Left ventricle myocardium superior (tissue), 1 donor: Measurements from ENCODE around the gene IL36B. TPM values are rescaled to one million over a fixed set of nuclear protein-coding genes. Genes with fewer than 3 reads are reported as not detected.
"Not testable (repeated sequence)": the region's sequence is repeated elsewhere in the genome, so short reads cannot be mapped to it uniquely, and the experiment has no call there.

Experiments used
- ATAC-seq: fragments of 200-7000 bp; cut with Tn5 transposase; one replicate; pipeline ENCODE4 v1.9.1; 2020; ENCODE audit warnings: mild to moderate bottlenecking, moderate library complexity
- DNase-seq: peaks from one replicate; pipeline ENCODE4 v3.0.0-alpha.2; 2020
- intact Hi-C: fragments of 100-400 bp; cut with micrococcal nuclease; formaldehyde crosslinking; loops from one replicate; pipeline ENCODE4 v1.11.0; 2022
- long read RNA-seq: library from polyadenylated mRNA; unstranded; transcript quantifications from one replicate; pipeline ENCODE4 v2.0.0, GENCODE V29; 2021
- total RNA-seq: library from RNA; stranded (reverse); fragmentation: NEBNext Ultra II Directional; extraction: Animal tissue kit (Norgen Biotek cat#: 25700); gene quantifications from one replicate; pipeline ENCODE4 v1.2.1, GENCODE V29; 2021
- donor health status: DM: no; HTN: yes; CAD: no; lungs with severe emphysema.

Gene IL36B
- total RNA-seq: not detected
- long read RNA-seq: 0 reads

GRCh38 chr2:113052396-113052917 lies at the start of gene IL36B:
Gene IL36B, minus strand, starts transcription at chr2:113052867.
- DNase-seq (no peak), ATAC-seq (no peak)
- intact Hi-C loops: no loop called here

GRCh38 chr2:113102133-113102532 lies 49.5 kb upstream of the IL36B start:
- intact Hi-C loops: no loop called here
- DNase-seq (no peak), ATAC-seq (no peak)

DNA sequence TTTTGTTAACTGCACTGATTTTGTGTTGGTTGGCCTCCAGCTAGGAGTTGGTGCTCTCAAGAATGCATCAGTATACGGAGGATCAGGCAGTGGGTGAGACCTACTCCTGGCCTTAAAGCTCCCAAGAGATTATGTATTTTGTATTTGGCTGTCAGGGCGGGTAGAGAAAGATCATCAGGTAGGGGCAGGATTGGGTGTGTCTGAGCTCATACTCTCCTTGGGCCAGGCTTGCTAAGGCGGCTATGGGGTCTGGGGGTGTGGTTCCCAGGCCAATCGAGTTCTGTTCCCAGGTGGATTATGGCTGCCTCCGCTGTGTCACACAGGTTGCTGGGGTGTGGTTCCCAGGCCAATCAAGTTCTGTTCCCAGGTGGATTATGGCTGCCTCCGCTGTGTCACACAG lies 45.9 kb upstream of the IL36B start:
- intact Hi-C loops: no loop called here
- no peak for DNase-seq

GRCh38 chr2:113098041-113098440 lies 45.4 kb upstream of the IL36B start:
- DNase-seq (no peak), ATAC-seq (no peak)
- intact Hi-C loops: no loop called here

More for the DNA sequence above, 45.9 kb upstream of the IL36B start:
- ATAC-seq: no peak

GRCh38 chr2:113096842-113097618 lies 44.4 kb upstream of the IL36B start:
- intact Hi-C loops, DNase-seq, ATAC-seq: not testable (repeated sequence)

- intact Hi-C loops, DNase-seq, ATAC-seq: not testable (repeated sequence)
Measured at GRCh38 chr2:113096306-113096705, 43.6 kb upstream of the IL36B start.

DNA sequence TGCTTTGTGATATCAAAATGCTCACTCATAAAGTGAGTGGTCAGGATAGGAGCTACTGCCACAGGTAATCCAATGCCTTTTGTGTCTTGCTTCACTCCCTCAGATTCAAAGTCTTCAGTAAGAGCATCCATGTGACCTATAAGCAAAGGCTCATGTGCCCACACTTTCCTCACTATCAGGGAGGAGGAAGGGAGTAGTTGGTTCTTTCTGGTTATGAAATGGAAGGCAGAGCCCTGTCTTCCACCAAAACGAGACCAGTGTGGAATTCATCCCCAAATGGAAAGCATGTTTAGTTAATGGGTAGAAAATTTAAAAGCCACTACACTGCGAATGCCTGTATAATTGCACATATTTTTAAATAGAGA lies 40.9 kb upstream of the IL36B start:
- no peak for ATAC-seq
- intact Hi-C loops: no loop called here
- DNase-seq: no peak

- intact Hi-C loops: no loop called here
- DNase-seq: no peak
- no peak for ATAC-seq
Measured at GRCh38 chr2:113092864-113093612, 40.4 kb upstream of the IL36B start.

DNA sequence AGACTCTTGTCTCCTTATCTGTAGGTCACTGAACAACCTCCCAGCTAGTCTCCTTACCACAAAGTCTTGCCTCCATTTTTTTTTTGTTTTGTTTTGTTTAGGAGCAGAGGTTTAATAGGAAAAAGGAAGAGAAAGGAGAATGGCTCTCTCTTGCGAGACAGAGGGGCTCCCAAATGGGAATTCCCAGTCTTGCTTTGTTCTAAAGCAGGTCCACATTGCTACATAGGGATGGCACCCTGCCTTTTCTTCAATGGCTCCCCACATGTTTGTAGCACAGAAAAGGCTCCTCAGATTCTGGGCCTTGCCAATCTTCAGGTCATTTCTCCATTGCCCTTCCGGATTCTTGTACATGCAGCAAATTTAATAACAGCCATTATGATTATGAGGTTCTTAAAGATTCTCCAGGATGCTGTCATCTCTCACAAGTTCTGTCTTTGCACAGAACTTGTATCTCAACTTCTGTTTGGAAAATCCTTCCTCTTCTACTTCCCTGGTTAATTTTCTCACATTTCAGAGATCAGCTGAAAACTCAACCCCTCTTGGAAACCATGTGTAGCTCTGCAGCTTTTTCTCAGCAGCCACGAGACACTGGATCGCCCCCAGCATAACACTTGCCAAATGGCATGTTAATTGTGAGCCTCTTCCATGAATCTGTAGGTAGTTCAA lies 38.7 kb upstream of the IL36B start:
- intact Hi-C loops: no loop called here
- DNase-seq (no peak), ATAC-seq (no peak)

DNA sequence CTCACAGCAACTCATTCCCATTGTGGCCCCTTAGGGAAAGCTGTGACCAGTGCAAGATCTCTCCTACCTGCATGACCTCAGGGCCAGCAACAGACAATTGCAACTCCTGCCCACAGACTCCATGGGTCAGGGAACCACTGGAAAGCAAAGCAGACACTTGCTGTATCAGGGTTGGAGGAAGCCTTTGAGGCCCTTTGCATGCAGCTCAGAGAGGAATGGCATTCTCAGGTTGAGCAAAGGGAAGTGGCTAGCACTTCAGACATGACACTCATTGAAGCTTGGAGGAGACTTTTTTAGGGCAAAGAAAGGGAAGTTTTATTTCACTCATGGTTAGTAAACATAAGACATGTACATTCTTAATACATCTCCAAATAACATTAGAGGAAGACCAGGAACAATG lies 37.2 kb upstream of the IL36B start:
- DNase-seq (no peak), ATAC-seq (no peak)
- intact Hi-C loops: no loop called here

DNA sequence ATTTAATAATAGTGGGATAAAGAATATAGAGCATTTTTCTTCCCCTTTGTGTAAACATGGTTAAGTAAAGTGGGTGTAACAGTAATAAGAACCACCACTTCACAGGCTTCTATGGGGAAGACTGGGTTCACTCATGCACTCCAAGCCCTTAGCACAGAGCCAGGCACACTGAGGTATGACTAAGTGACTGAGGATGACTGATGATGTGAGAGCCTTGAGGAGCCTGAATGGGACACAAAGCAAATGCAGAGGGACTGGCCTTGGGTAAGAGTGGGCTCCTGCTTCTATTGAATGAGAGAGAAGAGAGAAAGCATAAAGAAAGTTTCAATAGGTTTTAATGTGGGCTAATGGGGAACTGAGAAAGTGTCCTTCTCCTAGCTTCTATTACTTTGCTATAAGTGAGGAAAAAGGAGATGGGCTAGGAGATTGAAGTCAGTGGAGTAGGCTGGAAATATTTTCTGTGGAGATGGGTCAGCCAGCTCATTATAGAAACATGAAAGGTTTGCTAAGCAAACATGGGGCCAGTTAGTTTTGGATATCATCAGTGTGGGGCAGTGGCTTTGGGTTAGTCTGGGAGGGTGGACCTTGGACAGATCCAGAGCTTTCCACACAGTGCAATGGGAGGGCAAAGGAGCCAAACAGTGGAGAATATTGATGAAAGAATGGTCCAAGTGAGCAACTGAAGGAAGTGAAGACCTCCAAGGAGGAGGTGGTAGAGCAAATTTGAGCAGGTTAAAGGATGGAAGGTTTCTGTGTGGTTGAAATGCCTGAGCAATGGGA lies 35.7 kb upstream of the IL36B start:
- ATAC-seq (no peak), DNase-seq (no peak)
- intact Hi-C loops: no loop called here

GRCh38 chr2:113085542-113085941 lies 32.9 kb upstream of the IL36B start:
- intact Hi-C loops: no loop called here
- DNase-seq (no peak), ATAC-seq (no peak)

GRCh38 chr2:113084249-113085000 lies 31.8 kb upstream of the IL36B start:
- intact Hi-C loops: no loop called here
- ATAC-seq (no peak), DNase-seq (no peak)

DNA sequence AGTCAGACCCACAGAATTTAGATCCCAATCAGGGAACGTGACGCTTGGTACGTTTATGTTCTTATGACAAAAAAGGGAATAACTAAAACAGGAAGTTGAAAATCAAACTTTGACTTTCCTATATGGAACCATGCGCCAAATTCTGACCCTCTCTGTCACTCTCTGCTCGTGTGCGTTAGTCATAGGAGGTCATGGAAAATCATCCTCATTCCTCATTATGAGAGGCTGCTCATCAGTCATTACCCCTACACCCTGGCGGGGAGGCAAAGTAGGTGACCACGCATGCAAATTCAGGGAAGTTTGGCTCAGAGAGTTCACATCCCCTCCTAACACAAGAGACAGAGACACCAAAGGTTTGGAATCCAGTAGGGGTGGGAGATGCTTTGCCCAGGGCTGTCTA lies 30.6 kb upstream of the IL36B start:
- DNase-seq (no peak), ATAC-seq (no peak)
- intact Hi-C loops: no loop called here

GRCh38 chr2:113081488-113082210 lies 29.0 kb upstream of the IL36B start:
- no peak for ATAC-seq
- intact Hi-C loops: no loop called here

DNA sequence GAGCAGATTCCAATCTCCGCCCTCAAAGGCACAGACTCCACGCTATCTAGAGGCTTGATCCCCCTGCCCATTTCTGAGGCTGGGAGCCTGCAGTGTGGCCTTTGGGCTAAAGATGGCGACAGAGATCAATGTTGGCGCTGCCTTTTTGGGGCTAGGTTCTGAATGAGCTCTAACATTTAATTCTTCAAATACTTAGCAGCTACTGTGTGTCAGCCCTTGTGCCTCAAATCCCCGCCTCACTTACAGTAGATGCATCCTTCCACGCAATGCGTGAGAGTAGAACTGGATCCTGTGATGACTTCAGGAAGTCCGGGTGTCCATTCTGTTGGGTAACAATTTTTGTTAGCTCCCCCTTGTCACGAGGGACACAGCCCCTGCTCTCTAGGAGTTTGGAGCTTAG lies 27.5 kb upstream of the IL36B start:
- intact Hi-C loops: no loop called here
- peak; percentile 42 for ATAC-seq
- DNase-seq: no peak

More at GRCh38 chr2:113081488-113082210, 29.0 kb upstream of the IL36B start:
- no peak for DNase-seq

GRCh38 chr2:113079131-113079530 lies 26.5 kb upstream of the IL36B start:
- intact Hi-C loops: no loop called here
- DNase-seq: no peak
- no peak for ATAC-seq

- intact Hi-C loops: no loop called here
- DNase-seq (no peak), ATAC-seq (no peak)
Measured at GRCh38 chr2:113078350-113078839, 25.7 kb upstream of the IL36B start.
